Measurements from ENCODE around the gene MAP4K4. TPM values are rescaled to one million over a fixed set of nuclear protein-coding genes. Genes with fewer than 3 reads are reported as not detected.

The MAP4K4 gene
- polyA plus RNA-seq, 1 experiment = 53.5 TPM

DNA sequence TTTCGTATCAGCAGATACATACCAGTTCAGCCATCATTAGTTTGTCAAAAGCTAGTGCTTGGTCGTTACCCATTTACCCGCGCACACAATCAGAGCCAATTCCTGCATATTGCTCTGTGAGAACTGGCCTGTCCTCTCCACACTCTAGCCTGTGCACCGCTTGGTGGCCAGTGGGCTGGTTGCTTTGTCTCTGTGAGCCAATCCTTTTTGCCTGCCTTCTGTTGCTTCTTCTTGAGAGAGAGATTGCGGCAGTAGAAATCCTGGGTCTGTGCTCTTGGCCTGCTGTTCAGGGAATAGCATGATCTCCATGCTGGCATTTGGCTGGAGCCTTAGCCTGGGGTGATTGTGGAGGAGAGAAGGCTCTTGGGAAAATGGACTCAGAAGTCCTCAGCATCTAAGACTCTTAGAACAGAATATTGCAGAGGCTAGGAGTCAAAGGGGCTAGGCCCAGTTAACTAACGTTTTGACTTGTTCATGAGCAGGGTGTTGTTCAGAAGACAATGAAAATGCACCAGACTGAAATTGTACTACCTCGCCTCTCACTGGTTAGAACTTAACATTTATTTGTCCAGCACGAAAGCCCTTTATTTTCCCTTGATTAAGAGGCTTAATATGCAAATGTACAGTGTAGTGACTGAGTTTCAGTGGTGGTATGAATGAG lies 37.1 kb downstream of the MAP4K4 start:
- ChIA-PET POLR2A (no interaction called here), CTCF (interaction anchor here (1.9 kb wide), 1 partner anchor 9 kb away, joined by 5 read pairs; no protein-coding TSS in a partner anchor)
- no peaks in the 10 kb centered on the region for H3K27me3 ChIP-seq (ENCODE audit: control insufficient read depth, insufficient read depth, low read length)
- H3K36me3 ChIP-seq (ENCODE audit: control insufficient read depth, insufficient read depth, low read length) = peaks cover under 1% of the 10 kb centered on the region; the same call in 1 of the 2 replicates
- DNase-seq (ENCODE audit: low read depth) = no peak
- TF ChIP-seq CTCF (IDR thresholded peaks at IDR 0.05; ENCODE audit: insufficient read depth, low read depth, low read length) = no peak
- no peak overlapping the region for H3K4me3 ChIP-seq (ENCODE audit: low read depth, low read length)

DNA sequence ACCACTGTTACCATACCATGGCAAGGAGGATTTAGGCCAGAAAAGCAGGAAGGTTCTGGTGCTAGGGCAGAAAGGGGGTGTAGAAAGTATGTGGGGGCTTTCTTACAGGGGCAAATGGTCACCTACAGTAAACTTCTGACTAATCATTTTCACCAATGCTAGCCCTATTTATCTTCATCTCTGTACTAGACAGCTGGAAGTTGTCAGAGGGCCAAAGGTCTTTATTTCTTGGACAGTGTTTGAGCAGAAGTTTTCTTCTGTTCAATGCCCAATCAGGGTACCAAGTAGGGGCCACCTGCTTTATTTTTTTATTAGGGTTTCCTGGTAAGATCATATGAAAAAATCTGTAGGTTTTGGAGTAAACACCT lies 37.6 kb downstream of the MAP4K4 start:
- TF ChIP-seq CTCF (IDR thresholded peaks at IDR 0.05; ENCODE audit: insufficient read depth, low read depth, low read length) = no peak
- POLR2A ChIA-PET = no interaction called here
- no peak for DNase-seq (ENCODE audit: low read depth)
- Histone ChIP-seq H3K4me3 (ENCODE audit: low read depth, low read length) (no peak overlapping the region), H3K27me3 (ENCODE audit: control insufficient read depth, insufficient read depth, low read length) (no peaks in the 10 kb centered on the region), H3K36me3 (ENCODE audit: control insufficient read depth, insufficient read depth, low read length) (no peaks in the 10 kb centered on the region)
- CTCF ChIA-PET = interaction anchor here (1.3 kb wide), 1 partner anchor 97 kb away, joined by 3 read pairs; no protein-coding TSS in a partner anchor

- ChIA-PET POLR2A (no interaction called here), CTCF (interaction anchor here (0.7 to 1.3 kb wide), 3 partner anchors 10 to 96 kb away, joined by 3 read pairs; no protein-coding TSS in a partner anchor)
- no peak for TF ChIP-seq CTCF (IDR thresholded peaks at IDR 0.05; ENCODE audit: insufficient read depth, low read depth, low read length)
- H3K36me3 ChIP-seq (ENCODE audit: control insufficient read depth, insufficient read depth, low read length) = no peaks in the 10 kb centered on the region
- DNase-seq (ENCODE audit: low read depth) = no peak
- H3K4me3 ChIP-seq (ENCODE audit: low read depth, low read length) = no peak overlapping the region
- H3K27me3 ChIP-seq (ENCODE audit: control insufficient read depth, insufficient read depth, low read length) = no peaks in the 10 kb centered on the region
Observed at GRCh38 chr2:101736233-101736632, 38.7 kb downstream of the MAP4K4 start.

GRCh38 chr2:101736861-101737291 lies 39.4 kb downstream of the MAP4K4 start:
- Histone ChIP-seq H3K27me3 (ENCODE audit: control insufficient read depth, insufficient read depth, low read length) (no peaks in the 10 kb centered on the region), H3K36me3 (ENCODE audit: control insufficient read depth, insufficient read depth, low read length) (no peaks in the 10 kb centered on the region), H3K4me3 (ENCODE audit: low read depth, low read length) (no peak overlapping the region)
- CTCF ChIA-PET = interaction anchor here (0.9 kb wide), 1 partner anchor 85 kb away, joined by 3 read pairs; no protein-coding TSS in a partner anchor
- DNase-seq (ENCODE audit: low read depth) = no peak
- POLR2A ChIA-PET = no interaction called here
- no peak for TF ChIP-seq CTCF (IDR thresholded peaks at IDR 0.05; ENCODE audit: insufficient read depth, low read depth, low read length)

DNA sequence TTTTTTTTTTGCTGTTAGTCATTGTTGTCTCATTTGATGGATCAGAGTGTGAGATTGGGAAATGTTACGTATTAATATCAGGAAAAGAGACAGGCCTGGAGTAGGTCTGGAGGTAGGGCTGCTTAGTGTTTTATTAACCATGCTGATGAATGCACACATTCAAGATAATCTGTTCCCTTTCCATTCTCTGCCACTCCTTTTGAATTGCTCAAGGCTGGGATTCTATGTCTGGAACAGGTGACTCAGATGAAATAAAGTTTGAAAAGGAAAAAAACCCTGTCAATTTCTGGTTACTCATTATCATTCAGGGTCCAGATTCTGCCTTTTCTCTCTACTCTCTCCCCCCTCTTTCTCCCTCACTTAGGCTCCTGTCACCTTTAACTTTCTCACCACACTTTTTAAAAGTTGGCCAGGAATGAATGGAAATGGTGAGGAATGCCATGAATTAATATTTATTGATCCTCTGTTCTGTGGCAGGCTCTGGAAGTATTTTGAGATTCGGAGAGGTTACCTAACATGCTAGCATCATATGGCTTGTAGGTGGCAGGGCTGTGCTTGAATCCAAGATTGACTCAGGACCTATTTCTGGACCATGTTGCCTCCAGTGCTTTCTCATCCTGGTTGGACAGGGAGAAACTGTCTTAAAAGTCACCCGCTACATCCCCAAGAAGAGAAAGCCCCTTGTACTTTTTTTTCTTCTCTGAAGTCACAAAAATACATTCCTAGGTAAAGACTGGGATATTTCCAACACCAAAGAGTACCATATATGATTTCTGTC lies 40.2 kb downstream of the MAP4K4 start:
- no peak for TF ChIP-seq CTCF (IDR thresholded peaks at IDR 0.05; ENCODE audit: insufficient read depth, low read depth, low read length)
- Histone ChIP-seq H3K27me3 (ENCODE audit: control insufficient read depth, insufficient read depth, low read length) (no peaks in the 10 kb centered on the region), H3K36me3 (ENCODE audit: control insufficient read depth, insufficient read depth, low read length) (no peaks in the 10 kb centered on the region), H3K4me3 (ENCODE audit: low read depth, low read length) (no peak overlapping the region)
- ChIA-PET CTCF (no interaction called here), POLR2A (no interaction called here)
- no peak for DNase-seq (ENCODE audit: low read depth)

All from BJ (cell line).